Esophagus squamous epithelium (tissue), 4 donors: Measurements from ENCODE around the gene ERC1.

Source experiments
- CTCF ChIP-seq, 6 experiments: fragments of 450-650 bp in 4 of 6; fragments of 200-600 bp in 2 of 6; sonication (generic) in 2 of 6; IDR thresholded peaks; one replicate each; pipeline ENCODE4 v1.5.1; 2016 to 2019; ENCODE audit warnings: antibody characterized with exemption in 6 of 6, mild to moderate bottlenecking in 4 of 6, moderate library complexity in 4 of 6
- POLR2A ChIP-seq, 4 donors: fragments of 450-650 bp; IDR thresholded peaks; one replicate each; pipeline ENCODE4 v1.6.1; 2017; ENCODE audit warnings: antibody characterized with exemption in 4 of 4, mild to moderate bottlenecking in 4 of 4, moderate library complexity in 3 of 4

- TF ChIP-seq POLR2A (IDR thresholded peaks at IDR 0.05) (no peak), CTCF (IDR thresholded peaks at IDR 0.05) (no peak)
These were observed 111.9 kb downstream of the ERC1 start for GRCh38 chr12:1102791-1103450.
